HG03457 (cell line): ENCODE data around the gene CCDC28B.

Experiments
- ATAC-seq: cut with Tn5 transposase; IDR thresholded peaks from one replicate; pipeline ENCODE4 v1.9.1; 2021; ENCODE audit warnings: moderate number of reproducible peaks; ENCODE audit not compliant: unreplicated experiment

Gene CCDC28B

DNA sequence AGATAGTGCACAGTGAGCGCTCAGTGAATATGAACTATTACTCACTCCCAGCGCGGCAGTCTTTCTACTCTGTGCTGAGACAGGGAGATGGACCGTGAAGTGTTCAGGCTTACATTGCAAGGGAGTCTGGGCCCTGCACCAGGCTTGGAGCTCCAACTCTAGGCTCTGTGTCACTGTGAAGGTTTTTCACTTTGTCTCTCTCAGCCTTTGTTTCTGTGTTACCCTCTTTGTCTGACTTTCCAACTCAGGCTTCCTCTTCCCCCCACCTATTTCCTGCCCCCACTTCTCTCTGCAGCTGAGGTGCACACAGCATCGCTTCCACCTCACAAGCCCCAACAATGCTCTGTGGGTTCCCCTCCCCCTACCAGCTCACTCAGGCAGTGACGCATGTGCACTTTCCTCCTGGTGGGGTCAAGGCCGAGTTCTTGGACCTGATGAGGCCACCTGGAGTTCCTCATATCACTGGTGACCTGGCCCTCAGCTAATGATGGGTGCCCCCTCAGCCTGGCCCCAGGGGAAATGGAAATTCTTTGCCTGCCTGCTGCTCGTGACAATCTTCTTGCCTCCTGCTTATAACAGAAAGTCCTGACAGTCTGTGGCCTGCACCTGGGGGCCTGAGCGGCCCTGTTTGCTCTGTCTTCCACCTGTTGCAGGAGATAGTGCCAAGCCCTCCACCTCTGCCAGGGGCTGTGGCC lies 49.6 kb downstream of the CCDC28B start:
- no peak for ATAC-seq

DNA sequence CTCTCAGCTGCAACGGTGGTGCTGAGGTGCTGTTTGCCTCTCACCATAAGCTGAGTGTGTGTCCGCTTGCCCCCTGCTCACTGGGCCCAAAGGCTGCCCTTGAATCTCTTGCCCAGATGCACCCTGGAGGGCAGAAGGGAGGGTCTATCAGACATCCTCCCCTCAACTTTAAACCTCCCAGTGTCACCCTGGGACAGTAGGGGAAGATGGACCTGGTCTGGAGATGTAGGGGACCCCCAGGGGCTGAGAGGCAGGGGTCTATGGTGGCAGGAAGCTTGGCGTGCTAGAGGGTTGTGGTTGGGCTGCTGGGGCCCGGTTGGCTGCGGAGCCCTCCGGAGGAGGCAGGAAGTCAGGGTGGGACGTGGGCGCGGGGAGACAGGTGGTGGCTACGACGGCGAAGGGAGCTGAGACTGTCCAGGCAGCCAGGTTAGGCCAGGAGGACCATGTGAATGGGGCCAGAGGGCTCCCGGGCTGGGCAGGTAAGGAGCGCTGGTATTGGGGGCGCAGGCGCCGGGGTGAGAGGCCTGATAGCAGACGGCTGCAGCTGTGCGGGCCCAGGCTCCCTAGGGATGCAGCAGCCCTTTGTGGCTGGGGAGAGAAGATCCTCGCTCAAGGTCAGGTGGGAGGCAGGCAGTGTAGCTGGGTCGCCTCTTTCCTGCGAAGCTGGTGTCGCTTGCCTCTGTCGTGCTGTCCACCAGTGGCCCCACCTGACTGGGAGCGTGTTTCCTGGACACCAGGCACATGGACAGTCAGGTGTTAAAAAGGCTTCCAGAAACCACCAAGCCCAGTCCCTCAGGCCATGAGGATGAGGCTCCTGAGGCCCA lies 50.7 kb downstream of the CCDC28B start, which contains the start of gene LCK:
TSS of gene LCK (plus strand) at position 373 of the 824 bp plus-strand sequence. CDS start 23,065 bp downstream, outside the sequence.
- ATAC-seq = no peak
